Suprapubic skin (tissue), 4 donors: ENCODE results near the gene KLF9.

ENCODE experiments used
- EP300 ChIP-seq: sonication (generic); formaldehyde crosslinking; IDR thresholded peaks from one replicate; pipeline ENCODE4 v1.6.1; 2017; ENCODE audit warnings: antibody characterized with exemption
- POLR2A ChIP-seq, 2 donors: fragments of 450-650 bp; IDR thresholded peaks; one replicate each; pipeline ENCODE4 v1.6.1; 2017; ENCODE audit warnings: antibody characterized with exemption in 2 of 2, mild to moderate bottlenecking in 2 of 2, moderate library complexity in 2 of 2
- POLR2AphosphoS5 ChIP-seq, 3 donors: sonication (generic); formaldehyde crosslinking; IDR thresholded peaks; one replicate each; pipeline ENCODE4 v1.6.1; 2017; ENCODE audit warnings: antibody characterized with exemption in 3 of 3
- TF ChIP-seq, protein P1 (sequence below), 2 donors: fragments of 200-600 bp in 1 of 2; fragments of 450-650 bp in 1 of 2; sonication (generic) in 1 of 2; IDR thresholded peaks; one replicate each; pipeline ENCODE4 v1.5.1; 2016 to 2019; ENCODE audit warnings: antibody characterized with exemption in 2 of 2, mild to moderate bottlenecking in 1 of 2, moderate library complexity in 1 of 2

- no peak for TF ChIP-seq POLR2AphosphoS5 (IDR thresholded peaks at IDR 0.05)
- TF ChIP-seq POLR2A (IDR thresholded peaks at IDR 0.05): no peak
- TF ChIP-seq, protein P1, sequence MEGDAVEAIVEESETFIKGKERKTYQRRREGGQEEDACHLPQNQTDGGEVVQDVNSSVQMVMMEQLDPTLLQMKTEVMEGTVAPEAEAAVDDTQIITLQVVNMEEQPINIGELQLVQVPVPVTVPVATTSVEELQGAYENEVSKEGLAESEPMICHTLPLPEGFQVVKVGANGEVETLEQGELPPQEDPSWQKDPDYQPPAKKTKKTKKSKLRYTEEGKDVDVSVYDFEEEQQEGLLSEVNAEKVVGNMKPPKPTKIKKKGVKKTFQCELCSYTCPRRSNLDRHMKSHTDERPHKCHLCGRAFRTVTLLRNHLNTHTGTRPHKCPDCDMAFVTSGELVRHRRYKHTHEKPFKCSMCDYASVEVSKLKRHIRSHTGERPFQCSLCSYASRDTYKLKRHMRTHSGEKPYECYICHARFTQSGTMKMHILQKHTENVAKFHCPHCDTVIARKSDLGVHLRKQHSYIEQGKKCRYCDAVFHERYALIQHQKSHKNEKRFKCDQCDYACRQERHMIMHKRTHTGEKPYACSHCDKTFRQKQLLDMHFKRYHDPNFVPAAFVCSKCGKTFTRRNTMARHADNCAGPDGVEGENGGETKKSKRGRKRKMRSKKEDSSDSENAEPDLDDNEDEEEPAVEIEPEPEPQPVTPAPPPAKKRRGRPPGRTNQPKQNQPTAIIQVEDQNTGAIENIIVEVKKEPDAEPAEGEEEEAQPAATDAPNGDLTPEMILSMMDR (IDR thresholded peaks at IDR 0.05): no peak
- no peak for TF ChIP-seq EP300
Measured at GRCh38 chr9:70452365-70452764, 37.9 kb upstream of the KLF9 start.
